Thyroid gland (tissue), 4 donors: ENCODE data around the gene AK8. TPM values are rescaled to one million over a fixed set of nuclear protein-coding genes. Genes with fewer than 3 reads are reported as not detected.

Experiments
- DNase-seq, 2 donors: peaks; one replicate each; pipeline ENCODE4 v3.0.0-alpha.2; 2019
- H3K27ac ChIP-seq, 3 donors: fragments of 200-600 bp; sonication (generic); 1 replicate in 2 of 3; 2 replicates in 1 of 3; pipeline ENCODE4 v1.5.1; 2016 to 2019; ENCODE audit warnings: mild to moderate bottlenecking in 1 of 3, moderate library complexity in 1 of 3
- H3K27me3 ChIP-seq: fragments of 200-600 bp; sonication (generic); one replicate; pipeline ENCODE4 v1.5.1; 2019
- H3K36me3 ChIP-seq, 2 donors: fragments of 200-600 bp; sonication (generic); one replicate each; pipeline ENCODE4 v1.5.1; 2016 to 2019
- H3K4me1 ChIP-seq, 2 donors: fragments of 200-600 bp; sonication (generic); one replicate each; pipeline ENCODE4 v1.5.1; 2017 to 2019
- H3K4me3 ChIP-seq, 3 donors: fragments of 200-600 bp; sonication (generic); replicated peaks in 1 of 3; 1 replicate in 2 of 3; 2 replicates in 1 of 3; pipeline ENCODE4 v1.5.1; 2016; ENCODE audit warnings: mild to moderate bottlenecking in 1 of 3
- H3K9me3 ChIP-seq: fragments of 200-600 bp; sonication (generic); one replicate; pipeline ENCODE4 v1.5.1; 2017
- CTCF ChIP-seq, 6 experiments: fragments of 200-600 bp in 3 of 6; fragments of 450-650 bp in 3 of 6; sonication (generic) in 3 of 6; IDR thresholded peaks; one replicate each; pipeline ENCODE4 v1.5.1; 2016 to 2019; ENCODE audit warnings: antibody characterized with exemption in 6 of 6, mild to moderate bottlenecking in 2 of 6, inconsistent platforms in 1 of 6, moderate library complexity in 1 of 6
- POLR2A ChIP-seq, 2 donors: fragments of 450-650 bp; IDR thresholded peaks; one replicate each; pipeline ENCODE4 v1.6.1; 2017; ENCODE audit warnings: antibody characterized with exemption in 2 of 2, mild to moderate bottlenecking in 2 of 2, moderate library complexity in 1 of 2
- WGBS, 2 donors: methylation state at CpG; one replicate each; pipeline ENCODE4 v1.1.5; 2017; 5-methylcytosine and 5-hydroxymethylcytosine counted together
- intact Hi-C: fragments of 100-400 bp; cut with DNase I; formaldehyde crosslinking; loops from one replicate; pipeline ENCODE4 v1.15.1; 2023
- total RNA-seq, 4 donors: library from RNA; depleted of rRNA; stranded (reverse); fragments of >200 nt; gene quantifications; one replicate each; pipeline ENCODE4 v1.2.3, GENCODE V29; 2016

AK8 gene
- total RNA-seq, 4 donors from 2014 or later = 5.4 to 9.9 (median 8.0) TPM

GRCh38 chr9:132791699-132792240 is 86.3 kb downstream of the AK8 start:
- Histone ChIP-seq H3K4me1 (no peaks in the 10 kb centered on the region), H3K9me3 (no peaks in the 10 kb centered on the region), H3K36me3 (no peaks in the 10 kb centered on the region), H3K27me3 (no peaks in the 10 kb centered on the region), H3K27ac (no peak overlapping the region), H3K4me3 (no peak overlapping the region)
- WGBS, 2 donors = 89 to 92% methylated on average over 5 of the region's 5 CpGs
- intact Hi-C loops = loop anchor here (10.0 kb wide), 1 partner anchor 377 kb away; the partner anchor contains the start of gene CFAP77
- DNase-seq = no peak
- no peak for TF ChIP-seq CTCF (IDR thresholded peaks at IDR 0.05)
- no peak for TF ChIP-seq POLR2A (IDR thresholded peaks at IDR 0.05)

GRCh38 chr9:132789719-132790118 is 88.4 kb downstream of the AK8 start:
- WGBS, 2 donors = 79 to 82% methylated on average over 3 of the region's 3 CpGs
- intact Hi-C loops = loop anchor here (10.0 kb wide), 1 partner anchor 375 kb away; the partner anchor contains the start of gene CFAP77

GRCh38 chr9:132788378-132788777 is 89.7 kb downstream of the AK8 start:
- Histone ChIP-seq H3K4me3 (no peak overlapping the region), H3K36me3 (no peaks in the 10 kb centered on the region), H3K9me3 (no peaks in the 10 kb centered on the region), H3K27me3 (no peaks in the 10 kb centered on the region), H3K4me1 (no peaks in the 10 kb centered on the region), H3K27ac (no peak overlapping the region)
- WGBS, 2 donors = 80 to 87% methylated on average over 1 of the region's 1 CpG
- no peak for TF ChIP-seq CTCF (IDR thresholded peaks at IDR 0.05)
- no peak for TF ChIP-seq POLR2A (IDR thresholded peaks at IDR 0.05)
- intact Hi-C loops = no loop called here
- no peak for DNase-seq

More at GRCh38 chr9:132789719-132790118, 88.4 kb downstream of the AK8 start:
- Histone ChIP-seq H3K4me3 (no peak overlapping the region), H3K27ac (no peak overlapping the region), H3K36me3 (no peaks in the 10 kb centered on the region), H3K4me1 (no peaks in the 10 kb centered on the region), H3K9me3 (no peaks in the 10 kb centered on the region), H3K27me3 (no peaks in the 10 kb centered on the region)
- no peak for TF ChIP-seq POLR2A (IDR thresholded peaks at IDR 0.05)
- no peak for TF ChIP-seq CTCF (IDR thresholded peaks at IDR 0.05)
- DNase-seq = no peak

- H3K27ac ChIP-seq = no peak overlapping the region
- no peaks in the 10 kb centered on the region for H3K9me3 ChIP-seq
- H3K36me3 ChIP-seq = no peaks in the 10 kb centered on the region
- DNase-seq = no peak
- no peaks in the 10 kb centered on the region for H3K27me3 ChIP-seq
- intact Hi-C loops = no loop called here
- 87 to 94% methylated on average over 1 of the region's 1 CpG for WGBS, 2 donors
- no peak overlapping the region for H3K4me3 ChIP-seq
- no peak for TF ChIP-seq CTCF (IDR thresholded peaks at IDR 0.05)
- H3K4me1 ChIP-seq = no peaks in the 10 kb centered on the region
Observed at GRCh38 chr9:132787748-132788159, 90.3 kb downstream of the AK8 start.

- DNase-seq = no peak
- no peak overlapping the region for H3K27ac ChIP-seq
- H3K27me3 ChIP-seq = no peaks in the 10 kb centered on the region
- TF ChIP-seq CTCF (IDR thresholded peaks at IDR 0.05) (no peak), POLR2A (IDR thresholded peaks at IDR 0.05) (no peak)
- no peak overlapping the region for H3K4me3 ChIP-seq
- H3K36me3 ChIP-seq = no peaks in the 10 kb centered on the region
- no peaks in the 10 kb centered on the region for H3K9me3 ChIP-seq
- intact Hi-C loops = no loop called here
- H3K4me1 ChIP-seq = no peaks in the 10 kb centered on the region
- WGBS, 2 donors = 89 to 91% methylated on average over 4 of the region's 4 CpGs
Observed at GRCh38 chr9:132784286-132784830, 93.7 kb downstream of the AK8 start.
